ENCODE results near the gene PHF2. TPM values are rescaled to one million over a fixed set of nuclear protein-coding genes. Genes with fewer than 3 reads are reported as not detected.

The PHF2 gene
- total and polyA plus RNA-seq, 12 donors, result 13.9 to 31.3 (median 23.0) TPM

DNA sequence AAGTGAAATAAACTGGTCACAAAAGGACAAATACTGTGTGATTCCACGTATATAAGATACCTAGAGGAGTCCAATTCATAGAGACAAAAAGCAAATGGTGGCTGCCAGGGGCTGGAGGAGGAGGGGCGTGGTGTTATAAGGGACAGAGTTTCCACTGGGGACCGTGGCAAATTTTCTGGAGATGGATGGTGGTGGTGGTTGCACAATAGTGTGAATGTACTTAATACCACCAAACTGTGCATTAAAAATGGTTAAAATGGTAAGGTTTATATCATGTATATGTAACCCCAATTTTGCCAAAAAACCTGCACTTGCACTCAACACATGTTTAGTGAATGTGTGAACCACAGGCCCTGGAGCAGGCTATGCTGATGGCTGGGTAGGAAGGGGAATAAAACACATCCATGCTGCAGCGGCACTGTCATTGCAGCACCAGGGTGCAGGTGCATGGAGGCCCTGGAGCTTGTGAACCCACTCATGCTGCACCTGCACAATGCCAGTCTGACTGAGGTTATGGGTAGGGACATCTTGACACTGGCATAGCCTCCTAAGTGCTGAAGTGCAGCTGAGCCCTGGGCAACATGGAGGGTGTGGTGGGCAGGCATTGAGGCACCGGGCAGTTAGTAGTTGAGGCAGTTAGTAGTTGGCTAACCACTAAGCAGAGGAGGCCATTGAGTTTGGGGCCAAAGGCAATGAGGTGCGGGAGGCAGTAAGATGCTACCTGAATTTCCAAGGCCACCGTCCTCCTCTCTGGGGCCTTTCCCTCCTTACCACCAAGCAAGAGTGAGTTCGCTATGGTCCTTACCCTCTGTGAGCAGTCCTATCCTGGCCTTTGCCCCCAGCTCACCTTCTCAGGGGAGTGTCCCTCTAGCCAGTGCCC, 3.5 kb upstream of the PHF2 start:
- intact Hi-C loops (cut with DNase I), result no loop called here
- no peak for DNase-seq
- Histone ChIP-seq H3K27me3 (no peaks in the 10 kb centered on the region), H3K4me1 (peaks cover 2 to 41% (median 21%) of the 10 kb centered on the region in 9 donors), H3K27ac (no peak overlapping the region), H3K36me3 (no peaks in the 10 kb centered on the region), H3K4me3 (no peak overlapping the region), H3K9me3 (peaks cover 0 to 11% (median 0%) of the 10 kb centered on the region in 11 donors)
- TF ChIP-seq, protein P1, sequence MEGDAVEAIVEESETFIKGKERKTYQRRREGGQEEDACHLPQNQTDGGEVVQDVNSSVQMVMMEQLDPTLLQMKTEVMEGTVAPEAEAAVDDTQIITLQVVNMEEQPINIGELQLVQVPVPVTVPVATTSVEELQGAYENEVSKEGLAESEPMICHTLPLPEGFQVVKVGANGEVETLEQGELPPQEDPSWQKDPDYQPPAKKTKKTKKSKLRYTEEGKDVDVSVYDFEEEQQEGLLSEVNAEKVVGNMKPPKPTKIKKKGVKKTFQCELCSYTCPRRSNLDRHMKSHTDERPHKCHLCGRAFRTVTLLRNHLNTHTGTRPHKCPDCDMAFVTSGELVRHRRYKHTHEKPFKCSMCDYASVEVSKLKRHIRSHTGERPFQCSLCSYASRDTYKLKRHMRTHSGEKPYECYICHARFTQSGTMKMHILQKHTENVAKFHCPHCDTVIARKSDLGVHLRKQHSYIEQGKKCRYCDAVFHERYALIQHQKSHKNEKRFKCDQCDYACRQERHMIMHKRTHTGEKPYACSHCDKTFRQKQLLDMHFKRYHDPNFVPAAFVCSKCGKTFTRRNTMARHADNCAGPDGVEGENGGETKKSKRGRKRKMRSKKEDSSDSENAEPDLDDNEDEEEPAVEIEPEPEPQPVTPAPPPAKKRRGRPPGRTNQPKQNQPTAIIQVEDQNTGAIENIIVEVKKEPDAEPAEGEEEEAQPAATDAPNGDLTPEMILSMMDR (IDR thresholded peaks at IDR 0.05), result no peak
- ATAC-seq, result no peak
- 97 to 98% methylated on average over 8 of the region's 8 CpGs for WGBS, 2 donors

DNA sequence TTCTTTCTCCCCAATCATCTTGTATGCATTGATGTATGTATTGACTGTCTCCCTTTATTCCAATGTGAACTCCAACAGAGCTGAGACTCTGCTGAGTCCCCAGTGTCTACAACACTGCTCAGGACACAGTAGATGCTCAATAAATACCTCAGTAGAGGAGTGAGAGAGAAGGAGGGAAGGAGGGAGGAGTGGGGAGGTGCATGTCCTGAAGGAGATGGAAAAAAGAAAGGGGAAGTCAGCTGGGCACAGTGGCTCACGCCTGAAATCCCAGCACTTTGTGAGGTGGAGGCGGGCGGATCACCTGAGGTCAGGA, 2.9 kb upstream of the PHF2 start:
- intact Hi-C loops (cut with DNase I), result no loop called here
- no peak for DNase-seq

DNA sequence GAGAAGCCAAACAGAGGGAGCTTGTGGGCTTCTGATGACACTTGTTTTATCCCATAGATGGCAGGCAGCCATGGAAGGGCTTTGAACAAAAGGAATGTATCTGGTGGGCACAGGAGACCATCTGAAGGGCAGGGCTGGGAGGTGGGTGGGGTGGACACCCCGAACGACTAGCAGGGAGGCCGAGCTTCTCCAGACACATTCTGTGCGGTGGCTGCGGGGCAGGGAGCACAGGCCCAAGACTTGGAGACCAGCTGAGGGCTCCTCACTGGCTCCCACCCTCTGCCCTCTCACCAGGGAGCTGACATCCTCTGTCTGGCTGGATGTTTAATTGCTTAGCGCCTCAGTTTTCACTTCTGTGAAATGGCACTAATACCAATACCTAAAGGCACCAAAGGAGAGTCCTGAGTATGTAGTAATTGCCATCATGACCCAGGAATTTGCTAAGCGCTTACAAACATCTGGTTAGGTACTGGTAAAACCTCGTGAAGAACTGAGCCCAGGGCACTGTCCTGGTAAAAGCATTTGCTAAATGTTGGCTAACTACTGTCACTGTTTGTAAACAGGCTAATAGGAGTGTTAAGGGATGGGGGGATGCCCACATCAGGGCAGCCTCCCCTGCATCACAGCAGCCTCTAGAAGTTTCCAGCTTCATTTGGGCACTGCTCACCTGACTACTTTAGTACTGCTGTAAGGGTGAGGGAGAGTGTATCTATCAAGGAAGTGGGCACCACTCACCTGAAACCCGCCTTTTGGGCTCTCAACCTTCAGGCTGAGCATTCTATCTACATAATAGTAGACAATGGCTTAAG, 2.1 kb upstream of the PHF2 start:
- WGBS, 2 donors, result 85 to 86% methylated on average over 9 of the region's 9 CpGs
- H3K4me1 ChIP-seq, result peaks cover 6 to 52% (median 32%) of the 10 kb centered on the region in 9 donors
- peaks cover 0 to 11% (median 0%) of the 10 kb centered on the region in 11 donors for H3K9me3 ChIP-seq
- no peak for ATAC-seq
- intact Hi-C loops (cut with DNase I), result no loop called here
- peak overlapping the region in 1 of 10 donors; percentile 88 for H3K4me3 ChIP-seq
- no peaks in the 10 kb centered on the region for H3K27me3 ChIP-seq
- no peaks in the 10 kb centered on the region for H3K36me3 ChIP-seq
- no peak for DNase-seq
- TF ChIP-seq, protein P1 (IDR thresholded peaks at IDR 0.05), result no peak
- peak overlapping the region in 4 of 10 donors; percentile 93 to 97 (median 96) for H3K27ac ChIP-seq

More for the DNA sequence above, 2.9 kb upstream of the PHF2 start:
- no peak overlapping the region for H3K4me3 ChIP-seq
- H3K27me3 ChIP-seq, result no peaks in the 10 kb centered on the region
- peaks cover 6 to 47% (median 27%) of the 10 kb centered on the region in 9 donors for H3K4me1 ChIP-seq
- TF ChIP-seq, protein P1 (IDR thresholded peaks at IDR 0.05), result no peak
- peaks cover 0 to 11% (median 0%) of the 10 kb centered on the region in 11 donors for H3K9me3 ChIP-seq
- ATAC-seq, result no peak
- no peaks in the 10 kb centered on the region for H3K36me3 ChIP-seq
- H3K27ac ChIP-seq, result no peak overlapping the region
- 94 to 100% methylated on average over 3 of the region's 3 CpGs for WGBS, 2 donors
